IMR-90 (cell line): ENCODE measurements around the gene ANGPT4. TPM values are rescaled to one million over a fixed set of nuclear protein-coding genes. Genes with fewer than 3 reads are reported as not detected.

Experiments
- ATAC-seq: fragments of 200-7000 bp; cut with Tn5 transposase; 2 replicates; pipeline ENCODE4 v1.9.1; 2020; ENCODE audit warnings: low read depth, mild to moderate bottlenecking, moderate library complexity
- BruUV-seq: library from RNA; stranded (reverse); fragments of 400-500 nt; replicated peaks from 2 replicates; lab custom pipeline; 2021; lab: Mats Ljungman, UMichigan
- CTCF ChIA-PET: fragments of 300-600 bp; formaldehyde crosslinking; extraction: SDS; loops from one replicate; lab custom pipeline; 2021; ENCODE audit warnings: antibody characterized with exemption; lab: Yijun Ruan, JAX
- POLR2A ChIA-PET: fragments of 300-600 bp; sonication (Branson Sonifier 250); formaldehyde crosslinking; loops from one replicate; lab custom pipeline; 2022; ENCODE audit warnings: antibody characterized with exemption; ENCODE audit not compliant: unreplicated experiment; lab: Charles Lee
- DNase-seq: peaks from one replicate; pipeline ENCODE4 v3.0.0; 2013
- H2AFZ ChIP-seq: replicated peaks from 2 replicates; pipeline ENCODE3; 2013; ENCODE audit warnings: low read length, mild to moderate bottlenecking; ENCODE audit not compliant: poor library complexity
- H2AK5ac ChIP-seq: 2 replicates; pipeline ENCODE4 v1.6.1; 2013; ENCODE audit warnings: low read depth, low read length, inconsistent platforms
- H2AK9ac ChIP-seq: replicated peaks from 2 replicates; pipeline ENCODE3; 2013; ENCODE audit warnings: mild to moderate bottlenecking, low read depth, low read length, moderate library complexity; ENCODE audit not compliant: poor library complexity
- H2BK120ac ChIP-seq: 2 replicates; pipeline ENCODE4 v1.6.1; 2013; ENCODE audit warnings: low read depth, low read length, inconsistent platforms
- H2BK15ac ChIP-seq: 3 replicates; pipeline ENCODE4 v1.6.1; 2013; ENCODE audit warnings: low read depth, low read length, inconsistent platforms
- H2BK20ac ChIP-seq: 2 replicates; pipeline ENCODE4 v1.6.1; 2013; ENCODE audit warnings: low read depth, mild to moderate bottlenecking, inconsistent platforms, low read length, moderate library complexity
- H2BK5ac ChIP-seq: 2 replicates; pipeline ENCODE4 v1.6.1; 2013; ENCODE audit warnings: mild to moderate bottlenecking, low read depth, low read length, inconsistent platforms; ENCODE audit not compliant: poor library complexity, severe bottlenecking
- H3K14ac ChIP-seq: replicated peaks from 2 replicates; pipeline ENCODE4 v1.6.1; 2013; ENCODE audit warnings: low read depth, low read length, inconsistent platforms
- H3K18ac ChIP-seq: 2 replicates; pipeline ENCODE4 v1.6.1; 2013; ENCODE audit warnings: low read depth, low read length, control low read depth
- H3K23ac ChIP-seq: 2 replicates; pipeline ENCODE4 v1.6.1; 2013; ENCODE audit warnings: low read depth, low read length, inconsistent platforms
- H3K27ac ChIP-seq: 2 replicates; pipeline ENCODE4 v1.5.1; 2013; ENCODE audit warnings: mild to moderate bottlenecking, control low read depth, low read length; ENCODE audit not compliant: insufficient read depth
- H3K27me3 ChIP-seq: 2 replicates; pipeline ENCODE4 v1.6.1; 2013; ENCODE audit warnings: low read length; ENCODE audit not compliant: control insufficient read depth, insufficient read depth
- H3K36me3 ChIP-seq: 2 replicates; pipeline ENCODE4 v1.6.1; 2013; ENCODE audit warnings: low read length, mixed read lengths; ENCODE audit not compliant: control insufficient read depth, insufficient read depth
- H3K4ac ChIP-seq: 2 replicates; pipeline ENCODE4 v1.6.1; 2013; ENCODE audit warnings: low read depth, low read length, inconsistent platforms
- H3K4me1 ChIP-seq: 2 replicates; pipeline ENCODE4 v1.6.1; 2013; ENCODE audit warnings: low read length, mixed read lengths; ENCODE audit not compliant: control insufficient read depth, insufficient read depth
- H3K4me2 ChIP-seq: 2 replicates; pipeline ENCODE4 v1.6.1; 2013; ENCODE audit warnings: low read depth, mild to moderate bottlenecking, control low read depth, low read length, moderate library complexity
- H3K4me3 ChIP-seq: 2 replicates; pipeline ENCODE4 v1.5.1; 2013; ENCODE audit warnings: low read depth, mild to moderate bottlenecking, control low read depth, low read length, moderate library complexity; ENCODE audit not compliant: insufficient read depth
- H3K56ac ChIP-seq: 2 replicates; pipeline ENCODE4 v1.6.1; 2013; ENCODE audit warnings: low read length, inconsistent platforms; ENCODE audit not compliant: insufficient read depth; ENCODE audit errors: extremely low read depth
- H3K79me1 ChIP-seq, 2 experiments: 2 replicates each; pipeline ENCODE4 v1.6.1; 2013; ENCODE audit warnings: low read length in 2 of 2, inconsistent platforms in 1 of 2, low read depth in 1 of 2
- H3K9ac ChIP-seq: 2 replicates; pipeline ENCODE4 v1.6.1; 2013; ENCODE audit warnings: low read depth, low read length, control low read depth
- H3K9me1 ChIP-seq: 2 replicates; pipeline ENCODE4 v1.6.1; 2013; ENCODE audit warnings: low read length, inconsistent platforms; ENCODE audit not compliant: insufficient read depth
- H3K9me3 ChIP-seq: 2 replicates; pipeline ENCODE4 v1.6.1; 2013; ENCODE audit warnings: low read length; ENCODE audit not compliant: control insufficient read depth, insufficient read depth
- H4K20me1 ChIP-seq: 2 replicates; pipeline ENCODE4 v1.6.1; 2013; ENCODE audit warnings: low read length, inconsistent platforms; ENCODE audit not compliant: insufficient read depth
- H4K5ac ChIP-seq: 2 replicates; pipeline ENCODE4 v1.6.1; 2013; ENCODE audit warnings: mild to moderate bottlenecking, low read depth, low read length, control low read depth
- H4K8ac ChIP-seq, 2 experiments: 2 replicates each; pipeline ENCODE4 v1.6.1; 2013; ENCODE audit warnings: low read depth in 2 of 2, low read length in 2 of 2, control low read depth in 1 of 2, inconsistent platforms in 1 of 2
- H4K91ac ChIP-seq: 2 replicates; pipeline ENCODE4 v1.6.1; 2013; ENCODE audit warnings: low read depth, low read length, inconsistent platforms; ENCODE audit not compliant: insufficient read depth
- CEBPB ChIP-seq: IDR thresholded peaks from 2 replicates; pipeline ENCODE4 v1.6.1; 2012; ENCODE audit warnings: low read depth, low read length, improper control_type of control experiment
- NFE2L2 ChIP-seq: fragments of 150-350 bp; IDR thresholded peaks from 2 replicates; pipeline ENCODE4 v1.6.1; 2016; ENCODE audit warnings: low read depth, mild to moderate bottlenecking, low read length
- POLR2A ChIP-seq: IDR thresholded peaks from 2 replicates; pipeline ENCODE4 v1.6.1; 2012; ENCODE audit warnings: mild to moderate bottlenecking, low read depth, low read length
- RCOR1 ChIP-seq: IDR thresholded peaks from 2 replicates; pipeline ENCODE4 v1.6.1; 2012; ENCODE audit warnings: mild to moderate bottlenecking, low read length, improper control_type of control experiment; ENCODE audit not compliant: insufficient replicate concordance
- RFX5 ChIP-seq: IDR thresholded peaks from 2 replicates; pipeline ENCODE4 v1.8.0; 2012; ENCODE audit warnings: low read depth, mild to moderate bottlenecking, low read length, moderate library complexity
- WGBS, 2 experiments: methylation state at CpG; one replicate each; pipeline versions ENCODE4 v1.1.5 to v1.1.7; 2013; ENCODE audit warnings: missing lambda C conversion rate in 2 of 2; ENCODE audit not compliant: insufficient read length in 1 of 2; ENCODE audit errors: extremely low coverage in 2 of 2; 5-methylcytosine and 5-hydroxymethylcytosine counted together
- dilution Hi-C: fragments of 300-500 bp; cut with HindIII; formaldehyde crosslinking; loops from one replicate; pipeline ENCODE4 v1.14.3; 2018; ENCODE audit warnings: low sequenced_read_pairs; ENCODE audit not compliant: unreplicated experiment
- in situ Hi-C: fragments of 300-500 bp; cut with MboI; formaldehyde crosslinking; loops from 3 replicates; pipeline ENCODE4 v1.14.3; 2019; ENCODE audit warnings: low sequenced_read_pairs, inconsistent platforms, mixed read lengths
- intact Hi-C: fragments of 100-400 bp; cut with micrococcal nuclease; formaldehyde crosslinking; loops from 2 replicates; pipeline ENCODE4 v1.10.0; 2022
- polyA plus RNA-seq, 3 experiments: library from polyadenylated mRNA; depleted of rRNA; stranded (reverse); fragments of >200 nt; gene quantifications; 2 replicates each; pipeline ENCODE4 v1.2.3, GENCODE V29; 2012; ENCODE audit warnings: low replicate concordance in 1 of 3
- total RNA-seq: library from RNA; depleted of rRNA; stranded (reverse); fragments of >200 nt; gene quantifications from 2 replicates; pipeline ENCODE4 v1.2.3, GENCODE V29; 2012

ANGPT4 gene
- total and polyA plus RNA-seq, 2 of the 4 experiments (the other 2 are of a cell fraction) = not detected

- no peak overlapping the region for H3K9ac ChIP-seq
- intact Hi-C loops = no loop called here
- H2AFZ ChIP-seq = no peak overlapping the region
- no peaks in the 10 kb centered on the region for H3K79me1 ChIP-seq
- no peak overlapping the region for H3K18ac ChIP-seq
- H2BK120ac ChIP-seq = no peak overlapping the region
- no peak overlapping the region for H2BK20ac ChIP-seq
- H4K20me1 ChIP-seq = no peaks in the 10 kb centered on the region
- no peak overlapping the region for H2AK5ac ChIP-seq
- no peak overlapping the region for H3K27ac ChIP-seq
- H3K14ac ChIP-seq = no peak overlapping the region
- H2BK5ac ChIP-seq = no peak overlapping the region
- H3K4me2 ChIP-seq = no peak overlapping the region
- no peaks in the 10 kb centered on the region for H3K9me1 ChIP-seq
- H3K4me3 ChIP-seq = no peak overlapping the region
- no peak overlapping the region for H4K91ac ChIP-seq
- TF ChIP-seq NFE2L2 (no peak), RFX5 (no peak), POLR2A (no peak), CEBPB (no peak), RCOR1 (no peak)
- no peaks in the 10 kb centered on the region for H3K4me1 ChIP-seq
- H3K4ac ChIP-seq = no peak overlapping the region
- DNase-seq (no peak), ATAC-seq (no peak)
- H3K27me3 ChIP-seq = no peaks in the 10 kb centered on the region
- no peak overlapping the region for H3K23ac ChIP-seq
- in situ Hi-C loops = no loop called here
- H3K36me3 ChIP-seq = no peaks in the 10 kb centered on the region
- no peak overlapping the region for H2AK9ac ChIP-seq
- ChIA-PET CTCF (no interaction called here), POLR2A (no interaction called here)
- no peak overlapping the region for H2BK15ac ChIP-seq
- no peak overlapping the region for H4K5ac ChIP-seq
- H3K56ac ChIP-seq = no peak overlapping the region
- no peaks in the 10 kb centered on the region for H3K9me3 ChIP-seq
- BruUV-seq = no TSS peak
- no peak overlapping the region for H4K8ac ChIP-seq
- WGBS, 2 experiments = 74% methylated on average over 3 of the region's 5 CpGs; no CpG with 5 or more reads in 1 of the 2 experiments
- dilution Hi-C loops = no loop called here
Observed at GRCh38 chr20:939606-940005, 23.5 kb upstream of the ANGPT4 start.
